CD4-positive, alpha-beta T cell treated with Interleukin-21 for 1 hour (primary cell): ENCODE data around the gene HMX3.

Experiments used
- DNase-seq: peaks from one replicate; pipeline ENCODE4 v3.0.0-alpha.2; 2020

Gene HMX3

DNA sequence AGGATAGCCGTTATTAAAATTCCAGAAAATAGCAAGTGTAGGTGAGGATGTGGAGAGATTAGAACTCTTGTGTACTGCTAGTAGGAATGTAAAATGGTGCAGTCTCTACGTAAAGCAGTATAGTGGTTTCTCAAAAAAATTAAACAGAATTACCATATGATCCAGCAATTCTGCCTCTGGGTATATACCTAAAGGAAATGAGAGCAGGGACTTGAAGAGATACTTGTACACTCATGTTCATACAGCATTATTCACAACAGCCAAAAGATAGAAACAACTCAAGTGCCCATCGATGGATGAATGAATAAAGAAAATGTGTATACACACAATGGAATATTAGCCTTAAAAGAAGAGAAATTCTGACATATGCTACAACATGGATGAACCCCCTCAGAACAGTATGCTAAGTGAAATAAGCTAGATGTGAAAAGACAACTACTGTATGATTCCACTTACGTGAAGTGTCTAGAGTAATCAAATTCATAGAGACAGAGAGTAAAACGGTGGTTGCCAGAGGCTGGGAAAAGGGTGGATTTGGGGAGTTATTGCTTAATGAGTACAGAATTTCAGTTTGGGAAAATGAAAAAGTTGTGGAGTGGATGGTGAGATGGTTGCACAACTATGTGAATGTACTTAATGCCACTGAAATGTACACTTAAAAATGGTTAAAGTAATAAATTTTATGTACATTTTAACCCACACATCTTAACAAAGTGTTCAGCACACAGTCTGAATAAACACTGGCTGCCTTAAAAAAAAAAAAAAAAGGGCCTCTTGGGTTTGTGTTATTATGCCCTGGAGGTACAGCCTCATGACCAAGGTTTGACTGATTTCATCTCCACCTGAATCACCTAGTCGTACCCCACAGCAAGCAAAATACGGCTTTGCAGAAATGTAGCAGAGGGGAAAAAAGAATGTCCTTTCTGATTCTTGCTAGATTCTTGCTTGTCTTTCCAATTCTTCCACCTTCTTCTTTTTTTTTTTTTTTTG, 44.6 kb downstream of the HMX3 start:
- DNase-seq: no peak

DNA sequence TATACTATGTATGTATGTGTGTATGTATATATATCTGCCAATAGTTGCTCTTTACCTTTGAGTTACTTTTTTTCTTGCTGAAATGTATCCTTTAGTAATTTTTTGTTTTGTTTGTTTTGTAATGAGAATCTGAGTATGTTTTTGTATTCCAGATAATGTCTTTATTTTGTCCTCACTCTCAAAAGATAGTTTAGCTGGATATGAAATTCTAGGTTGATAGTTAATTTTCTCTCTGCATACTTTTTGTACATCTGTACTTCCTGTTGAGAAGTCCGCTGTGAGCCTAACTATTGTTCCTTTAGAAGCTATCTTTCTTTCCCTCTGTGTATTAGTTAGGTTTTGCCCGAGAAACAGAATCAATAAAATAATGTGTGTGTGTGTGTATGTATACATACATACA, 48.0 kb downstream of the HMX3 start:
- DNase-seq: no peak

DNA sequence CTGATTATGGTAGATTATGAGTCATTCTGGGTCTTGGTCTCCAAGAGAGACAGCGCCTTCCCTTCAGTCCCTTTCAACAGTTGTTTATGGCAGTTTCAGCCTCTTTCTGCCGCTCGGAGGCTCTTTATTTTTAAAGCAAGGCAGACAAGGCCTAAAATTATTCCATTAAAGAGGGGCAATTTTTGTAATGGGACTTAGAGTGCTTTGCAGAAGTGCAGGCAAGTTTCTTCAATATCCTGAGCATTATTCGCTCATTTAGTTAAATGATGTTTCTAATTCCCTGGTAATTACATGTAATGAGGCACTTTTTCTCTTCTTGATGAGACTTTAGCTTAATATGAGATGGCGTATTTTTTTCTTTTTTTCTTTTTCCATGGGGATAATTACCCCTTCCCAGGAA, 52.0 kb downstream of the HMX3 start:
- no peak for DNase-seq
